ENCODE results near the gene PLEKHA1. TPM values are rescaled to one million over a fixed set of nuclear protein-coding genes. Genes with fewer than 3 reads are reported as not detected.
A peak's percentile ranks its signal among the peaks of the same experiment; 100 is the strongest.

PLEKHA1 gene
- total and polyA plus RNA-seq, 2 of the 13 experiments (the other 11 are each of a cell fraction or from before 2014, with no cell fraction given), result 32.2 to 53.3 TPM

DNA sequence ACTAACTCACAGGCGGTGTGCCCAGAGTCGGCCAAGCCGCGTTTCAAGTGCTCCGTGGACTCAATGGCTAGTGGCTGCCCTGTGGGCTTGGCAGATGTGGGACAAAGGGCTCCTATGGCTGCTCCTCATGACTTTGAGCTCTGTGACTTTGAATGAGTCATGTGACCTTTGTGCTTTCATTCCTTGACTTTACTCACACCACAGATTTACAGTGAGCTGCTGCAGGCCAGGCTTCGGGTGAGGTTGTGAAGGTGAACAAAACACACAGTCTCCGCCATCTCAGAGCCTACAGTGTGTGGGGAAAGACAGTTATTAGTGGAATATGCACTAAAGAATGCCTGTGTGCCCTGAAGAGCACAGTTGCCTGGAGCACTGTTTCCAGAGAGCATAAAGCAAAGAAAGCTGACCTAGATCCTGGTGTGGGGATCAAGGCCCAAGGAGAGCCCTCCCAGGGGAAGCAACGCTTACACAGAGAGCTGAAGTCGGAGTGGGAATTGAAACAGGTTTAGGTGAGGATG lies 29.7 kb upstream of the PLEKHA1 start (continued):
- TF ChIP-seq, protein P1, sequence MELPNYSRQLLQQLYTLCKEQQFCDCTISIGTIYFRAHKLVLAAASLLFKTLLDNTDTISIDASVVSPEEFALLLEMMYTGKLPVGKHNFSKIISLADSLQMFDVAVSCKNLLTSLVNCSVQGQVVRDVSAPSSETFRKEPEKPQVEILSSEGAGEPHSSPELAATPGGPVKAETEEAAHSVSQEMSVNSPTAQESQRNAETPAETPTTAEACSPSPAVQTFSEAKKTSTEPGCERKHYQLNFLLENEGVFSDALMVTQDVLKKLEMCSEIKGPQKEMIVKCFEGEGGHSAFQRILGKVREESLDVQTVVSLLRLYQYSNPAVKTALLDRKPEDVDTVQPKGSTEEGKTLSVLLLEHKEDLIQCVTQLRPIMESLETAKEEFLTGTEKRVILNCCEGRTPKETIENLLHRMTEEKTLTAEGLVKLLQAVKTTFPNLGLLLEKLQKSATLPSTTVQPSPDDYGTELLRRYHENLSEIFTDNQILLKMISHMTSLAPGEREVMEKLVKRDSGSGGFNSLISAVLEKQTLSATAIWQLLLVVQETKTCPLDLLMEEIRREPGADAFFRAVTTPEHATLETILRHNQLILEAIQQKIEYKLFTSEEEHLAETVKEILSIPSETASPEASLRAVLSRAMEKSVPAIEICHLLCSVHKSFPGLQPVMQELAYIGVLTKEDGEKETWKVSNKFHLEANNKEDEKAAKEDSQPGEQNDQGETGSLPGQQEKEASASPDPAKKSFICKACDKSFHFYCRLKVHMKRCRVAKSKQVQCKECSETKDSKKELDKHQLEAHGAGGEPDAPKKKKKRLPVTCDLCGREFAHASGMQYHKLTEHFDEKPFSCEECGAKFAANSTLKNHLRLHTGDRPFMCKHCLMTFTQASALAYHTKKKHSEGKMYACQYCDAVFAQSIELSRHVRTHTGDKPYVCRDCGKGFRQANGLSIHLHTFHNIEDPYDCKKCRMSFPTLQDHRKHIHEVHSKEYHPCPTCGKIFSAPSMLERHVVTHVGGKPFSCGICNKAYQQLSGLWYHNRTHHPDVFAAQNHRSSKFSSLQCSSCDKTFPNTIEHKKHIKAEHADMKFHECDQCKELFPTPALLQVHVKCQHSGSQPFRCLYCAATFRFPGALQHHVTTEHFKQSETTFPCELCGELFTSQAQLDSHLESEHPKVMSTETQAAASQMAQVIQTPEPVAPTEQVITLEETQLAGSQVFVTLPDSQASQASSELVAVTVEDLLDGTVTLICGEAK (IDR thresholded peaks at IDR 0.05), result no peak
- TF ChIP-seq, protein P1 (CRISPR knock-in tag; IDR thresholded peaks at IDR 0.05), result no peak; the same call in 1 of the 2 replicates
- TF ChIP-seq TARDBP (CRISPR knock-in tag; IDR thresholded peaks at IDR 0.05) (peak; percentile 37; the same call in 1 of the 2 replicates), ARNT2 (CRISPR knock-in tag; IDR thresholded peaks at IDR 0.05; ENCODE audit: low read depth) (no peak), ASH2L (IDR thresholded peaks at IDR 0.05; ENCODE audit: insufficient read length, low read depth, low read length) (peak; percentile 82), ZSCAN29 (CRISPR knock-in tag; conservative IDR thresholded peaks at IDR 0.05) (no peak), ZSCAN22 (CRISPR knock-in tag; IDR thresholded peaks at IDR 0.05) (no peak), ZBTB1 (CRISPR knock-in tag; IDR thresholded peaks at IDR 0.05; ENCODE audit: borderline replicate concordance) (no peak), HNRNPL (IDR thresholded peaks at IDR 0.05; ENCODE audit: low read depth, low read length) (no peak), ESRRA (CRISPR knock-in tag; IDR thresholded peaks at IDR 0.05; ENCODE audit: low read depth) (peak; percentile 98), NCOA5 (CRISPR knock-in tag; IDR thresholded peaks at IDR 0.05) (no peak), CBX5 (CRISPR knock-in tag; IDR thresholded peaks at IDR 0.05; ENCODE audit: borderline replicate concordance) (no peak), RNF2 (conservative IDR thresholded peaks at IDR 0.05; ENCODE audit: low read depth) (no peak)
- TF ChIP-seq, protein P2, sequence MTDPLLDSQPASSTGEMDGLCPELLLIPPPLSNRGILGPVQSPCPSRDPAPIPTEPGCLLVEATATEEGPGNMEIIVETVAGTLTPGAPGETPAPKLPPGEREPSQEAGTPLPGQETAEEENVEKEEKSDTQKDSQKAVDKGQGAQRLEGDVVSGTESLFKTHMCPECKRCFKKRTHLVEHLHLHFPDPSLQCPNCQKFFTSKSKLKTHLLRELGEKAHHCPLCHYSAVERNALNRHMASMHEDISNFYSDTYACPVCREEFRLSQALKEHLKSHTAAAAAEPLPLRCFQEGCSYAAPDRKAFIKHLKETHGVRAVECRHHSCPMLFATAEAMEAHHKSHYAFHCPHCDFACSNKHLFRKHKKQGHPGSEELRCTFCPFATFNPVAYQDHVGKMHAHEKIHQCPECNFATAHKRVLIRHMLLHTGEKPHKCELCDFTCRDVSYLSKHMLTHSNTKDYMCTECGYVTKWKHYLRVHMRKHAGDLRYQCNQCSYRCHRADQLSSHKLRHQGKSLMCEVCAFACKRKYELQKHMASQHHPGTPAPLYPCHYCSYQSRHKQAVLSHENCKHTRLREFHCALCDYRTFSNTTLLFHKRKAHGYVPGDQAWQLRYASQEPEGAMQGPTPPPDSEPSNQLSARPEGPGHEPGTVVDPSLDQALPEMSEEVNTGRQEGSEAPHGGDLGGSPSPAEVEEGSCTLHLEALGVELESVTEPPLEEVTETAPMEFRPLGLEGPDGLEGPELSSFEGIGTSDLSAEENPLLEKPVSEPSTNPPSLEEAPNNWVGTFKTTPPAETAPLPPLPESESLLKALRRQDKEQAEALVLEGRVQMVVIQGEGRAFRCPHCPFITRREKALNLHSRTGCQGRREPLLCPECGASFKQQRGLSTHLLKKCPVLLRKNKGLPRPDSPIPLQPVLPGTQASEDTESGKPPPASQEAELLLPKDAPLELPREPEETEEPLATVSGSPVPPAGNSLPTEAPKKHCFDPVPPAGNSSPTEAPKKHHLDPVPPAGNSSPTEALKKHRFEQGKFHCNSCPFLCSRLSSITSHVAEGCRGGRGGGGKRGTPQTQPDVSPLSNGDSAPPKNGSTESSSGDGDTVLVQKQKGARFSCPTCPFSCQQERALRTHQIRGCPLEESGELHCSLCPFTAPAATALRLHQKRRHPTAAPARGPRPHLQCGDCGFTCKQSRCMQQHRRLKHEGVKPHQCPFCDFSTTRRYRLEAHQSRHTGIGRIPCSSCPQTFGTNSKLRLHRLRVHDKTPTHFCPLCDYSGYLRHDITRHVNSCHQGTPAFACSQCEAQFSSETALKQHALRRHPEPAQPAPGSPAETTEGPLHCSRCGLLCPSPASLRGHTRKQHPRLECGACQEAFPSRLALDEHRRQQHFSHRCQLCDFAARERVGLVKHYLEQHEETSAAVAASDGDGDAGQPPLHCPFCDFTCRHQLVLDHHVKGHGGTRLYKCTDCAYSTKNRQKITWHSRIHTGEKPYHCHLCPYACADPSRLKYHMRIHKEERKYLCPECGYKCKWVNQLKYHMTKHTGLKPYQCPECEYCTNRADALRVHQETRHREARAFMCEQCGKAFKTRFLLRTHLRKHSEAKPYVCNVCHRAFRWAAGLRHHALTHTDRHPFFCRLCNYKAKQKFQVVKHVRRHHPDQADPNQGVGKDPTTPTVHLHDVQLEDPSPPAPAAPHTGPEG (CRISPR knock-in tag; IDR thresholded peaks at IDR 0.05), result peak; percentile 48; the same call in 1 of the 2 replicates
